IMR-90 (cell line): ENCODE data around the gene SRGN. TPM values are rescaled to one million over a fixed set of nuclear protein-coding genes. Genes with fewer than 3 reads are reported as not detected.

Source experiments
- ATAC-seq: fragments of 200-7000 bp; cut with Tn5 transposase; 2 replicates; pipeline ENCODE4 v1.9.1; 2020; ENCODE audit warnings: low read depth, mild to moderate bottlenecking, moderate library complexity
- BruUV-seq: library from RNA; stranded (reverse); fragments of 400-500 nt; replicated peaks from 2 replicates; lab custom pipeline; 2021; lab: Mats Ljungman, UMichigan
- CTCF ChIA-PET: fragments of 300-600 bp; formaldehyde crosslinking; extraction: SDS; loops from one replicate; lab custom pipeline; 2021; ENCODE audit warnings: antibody characterized with exemption; lab: Yijun Ruan, JAX
- POLR2A ChIA-PET: fragments of 300-600 bp; sonication (Branson Sonifier 250); formaldehyde crosslinking; loops from one replicate; lab custom pipeline; 2022; ENCODE audit warnings: antibody characterized with exemption; ENCODE audit not compliant: unreplicated experiment; lab: Charles Lee
- DNase-seq: peaks from one replicate; pipeline ENCODE4 v3.0.0; 2013
- H2AFZ ChIP-seq: replicated peaks from 2 replicates; pipeline ENCODE3; 2013; ENCODE audit warnings: low read length, mild to moderate bottlenecking; ENCODE audit not compliant: poor library complexity
- H2AK5ac ChIP-seq: 2 replicates; pipeline ENCODE4 v1.6.1; 2013; ENCODE audit warnings: low read depth, low read length, inconsistent platforms
- H2AK9ac ChIP-seq: replicated peaks from 2 replicates; pipeline ENCODE3; 2013; ENCODE audit warnings: mild to moderate bottlenecking, low read depth, low read length, moderate library complexity; ENCODE audit not compliant: poor library complexity
- H2BK120ac ChIP-seq: 2 replicates; pipeline ENCODE4 v1.6.1; 2013; ENCODE audit warnings: low read depth, low read length, inconsistent platforms
- H2BK15ac ChIP-seq: 3 replicates; pipeline ENCODE4 v1.6.1; 2013; ENCODE audit warnings: low read depth, low read length, inconsistent platforms
- H2BK20ac ChIP-seq: 2 replicates; pipeline ENCODE4 v1.6.1; 2013; ENCODE audit warnings: low read depth, mild to moderate bottlenecking, inconsistent platforms, low read length, moderate library complexity
- H2BK5ac ChIP-seq: 2 replicates; pipeline ENCODE4 v1.6.1; 2013; ENCODE audit warnings: mild to moderate bottlenecking, low read depth, low read length, inconsistent platforms; ENCODE audit not compliant: poor library complexity, severe bottlenecking
- H3K14ac ChIP-seq: replicated peaks from 2 replicates; pipeline ENCODE4 v1.6.1; 2013; ENCODE audit warnings: low read depth, low read length, inconsistent platforms
- H3K18ac ChIP-seq: 2 replicates; pipeline ENCODE4 v1.6.1; 2013; ENCODE audit warnings: low read depth, low read length, control low read depth
- H3K23ac ChIP-seq: 2 replicates; pipeline ENCODE4 v1.6.1; 2013; ENCODE audit warnings: low read depth, low read length, inconsistent platforms
- H3K27ac ChIP-seq: 2 replicates; pipeline ENCODE4 v1.5.1; 2013; ENCODE audit warnings: mild to moderate bottlenecking, control low read depth, low read length; ENCODE audit not compliant: insufficient read depth
- H3K27me3 ChIP-seq: 2 replicates; pipeline ENCODE4 v1.6.1; 2013; ENCODE audit warnings: low read length; ENCODE audit not compliant: control insufficient read depth, insufficient read depth
- H3K36me3 ChIP-seq: 2 replicates; pipeline ENCODE4 v1.6.1; 2013; ENCODE audit warnings: low read length, mixed read lengths; ENCODE audit not compliant: control insufficient read depth, insufficient read depth
- H3K4ac ChIP-seq: 2 replicates; pipeline ENCODE4 v1.6.1; 2013; ENCODE audit warnings: low read depth, low read length, inconsistent platforms
- H3K4me1 ChIP-seq: 2 replicates; pipeline ENCODE4 v1.6.1; 2013; ENCODE audit warnings: low read length, mixed read lengths; ENCODE audit not compliant: control insufficient read depth, insufficient read depth
- H3K4me2 ChIP-seq: 2 replicates; pipeline ENCODE4 v1.6.1; 2013; ENCODE audit warnings: low read depth, mild to moderate bottlenecking, control low read depth, low read length, moderate library complexity
- H3K4me3 ChIP-seq: 2 replicates; pipeline ENCODE4 v1.5.1; 2013; ENCODE audit warnings: low read depth, mild to moderate bottlenecking, control low read depth, low read length, moderate library complexity; ENCODE audit not compliant: insufficient read depth
- H3K56ac ChIP-seq: 2 replicates; pipeline ENCODE4 v1.6.1; 2013; ENCODE audit warnings: low read length, inconsistent platforms; ENCODE audit not compliant: insufficient read depth; ENCODE audit errors: extremely low read depth
- H3K79me1 ChIP-seq, 2 experiments: 2 replicates each; pipeline ENCODE4 v1.6.1; 2013; ENCODE audit warnings: low read length in 2 of 2, inconsistent platforms in 1 of 2, low read depth in 1 of 2
- H3K9ac ChIP-seq: 2 replicates; pipeline ENCODE4 v1.6.1; 2013; ENCODE audit warnings: low read depth, low read length, control low read depth
- H3K9me1 ChIP-seq: 2 replicates; pipeline ENCODE4 v1.6.1; 2013; ENCODE audit warnings: low read length, inconsistent platforms; ENCODE audit not compliant: insufficient read depth
- H3K9me3 ChIP-seq: 2 replicates; pipeline ENCODE4 v1.6.1; 2013; ENCODE audit warnings: low read length; ENCODE audit not compliant: control insufficient read depth, insufficient read depth
- H4K20me1 ChIP-seq: 2 replicates; pipeline ENCODE4 v1.6.1; 2013; ENCODE audit warnings: low read length, inconsistent platforms; ENCODE audit not compliant: insufficient read depth
- H4K5ac ChIP-seq: 2 replicates; pipeline ENCODE4 v1.6.1; 2013; ENCODE audit warnings: mild to moderate bottlenecking, low read depth, low read length, control low read depth
- H4K8ac ChIP-seq, 2 experiments: 2 replicates each; pipeline ENCODE4 v1.6.1; 2013; ENCODE audit warnings: low read depth in 2 of 2, low read length in 2 of 2, control low read depth in 1 of 2, inconsistent platforms in 1 of 2
- H4K91ac ChIP-seq: 2 replicates; pipeline ENCODE4 v1.6.1; 2013; ENCODE audit warnings: low read depth, low read length, inconsistent platforms; ENCODE audit not compliant: insufficient read depth
- BHLHE40 ChIP-seq: fragments of 150-350 bp; IDR thresholded peaks from 2 replicates; pipeline ENCODE4 v1.6.1; 2016; ENCODE audit warnings: mild to moderate bottlenecking, low read depth, low read length
- CEBPB ChIP-seq: IDR thresholded peaks from 2 replicates; pipeline ENCODE4 v1.6.1; 2012; ENCODE audit warnings: low read depth, low read length, improper control_type of control experiment
- MXI1 ChIP-seq: IDR thresholded peaks from 2 replicates; pipeline ENCODE4 v1.6.1; 2012; ENCODE audit warnings: low read depth, mild to moderate bottlenecking, low read length, moderate library complexity, borderline replicate concordance
- POLR2A ChIP-seq: IDR thresholded peaks from 2 replicates; pipeline ENCODE4 v1.6.1; 2012; ENCODE audit warnings: mild to moderate bottlenecking, low read depth, low read length
- RAD21 ChIP-seq: IDR thresholded peaks from 2 replicates; pipeline ENCODE4 v1.6.1; 2012; ENCODE audit warnings: low read length, improper control_type of control experiment
- RCOR1 ChIP-seq: IDR thresholded peaks from 2 replicates; pipeline ENCODE4 v1.6.1; 2012; ENCODE audit warnings: mild to moderate bottlenecking, low read length, improper control_type of control experiment; ENCODE audit not compliant: insufficient replicate concordance
- RFX5 ChIP-seq: IDR thresholded peaks from 2 replicates; pipeline ENCODE4 v1.8.0; 2012; ENCODE audit warnings: low read depth, mild to moderate bottlenecking, low read length, moderate library complexity
- SMC3 ChIP-seq: fragments of 150-350 bp; IDR thresholded peaks from 2 replicates; pipeline ENCODE4 v1.6.1; 2016; ENCODE audit warnings: low read depth, mild to moderate bottlenecking, antibody characterized with exemption, low read length, moderate library complexity
- WGBS, 2 experiments: methylation state at CpG; one replicate each; pipeline versions ENCODE4 v1.1.5 to v1.1.7; 2013; ENCODE audit warnings: missing lambda C conversion rate in 2 of 2; ENCODE audit not compliant: insufficient read length in 1 of 2; ENCODE audit errors: extremely low coverage in 2 of 2; 5-methylcytosine and 5-hydroxymethylcytosine counted together
- dilution Hi-C: fragments of 300-500 bp; cut with HindIII; formaldehyde crosslinking; loops from one replicate; pipeline ENCODE4 v1.14.3; 2018; ENCODE audit warnings: low sequenced_read_pairs; ENCODE audit not compliant: unreplicated experiment
- in situ Hi-C: fragments of 300-500 bp; cut with MboI; formaldehyde crosslinking; loops from 3 replicates; pipeline ENCODE4 v1.14.3; 2019; ENCODE audit warnings: low sequenced_read_pairs, inconsistent platforms, mixed read lengths
- intact Hi-C: fragments of 100-400 bp; cut with micrococcal nuclease; formaldehyde crosslinking; loops from 2 replicates; pipeline ENCODE4 v1.10.0; 2022
- polyA plus RNA-seq, 3 experiments: library from polyadenylated mRNA; depleted of rRNA; stranded (reverse); fragments of >200 nt; gene quantifications; 2 replicates each; pipeline ENCODE4 v1.2.3, GENCODE V29; 2012; ENCODE audit warnings: low replicate concordance in 1 of 3
- total RNA-seq: library from RNA; depleted of rRNA; stranded (reverse); fragments of >200 nt; gene quantifications from 2 replicates; pipeline ENCODE4 v1.2.3, GENCODE V29; 2012

Gene SRGN
- total and polyA plus RNA-seq, 2 of the 4 experiments (the other 2 are of a cell fraction), result 33.3 to 41.4 TPM

- TF ChIP-seq CEBPB, result no peak
- no peak for TF ChIP-seq SMC3
- no peak for TF ChIP-seq RFX5
- no peak for TF ChIP-seq POLR2A
- TF ChIP-seq BHLHE40, result no peak
- TF ChIP-seq RAD21, result no peak
- TF ChIP-seq MXI1, result no peak
- no peak for TF ChIP-seq RCOR1
- POLR2A ChIA-PET, result no interaction called here
- DNase-seq, result no peak
These were observed 40.6 kb upstream of the SRGN start for GRCh38 chr10:69047111-69047832.

More at GRCh38 chr10:69047111-69047832, 40.6 kb upstream of the SRGN start:
- no peak overlapping the region for H2BK120ac ChIP-seq
- H2AFZ ChIP-seq, result no peak overlapping the region
- no peak overlapping the region for H2BK5ac ChIP-seq
- H3K36me3 ChIP-seq, result no peaks in the 10 kb centered on the region
- H4K8ac ChIP-seq, result no peak overlapping the region
- H3K18ac ChIP-seq, result no peak overlapping the region; the same call in 1 of the 2 replicates
- no peaks in the 10 kb centered on the region for H4K20me1 ChIP-seq
- H3K14ac ChIP-seq, result no peak overlapping the region
- no peak overlapping the region for H3K4me2 ChIP-seq
- intact Hi-C loops, result loop anchor here (5.0 kb wide), 1 partner anchor 35 kb away; no protein-coding TSS in a partner anchor
- H4K91ac ChIP-seq, result no peak overlapping the region
- peaks cover 8% of the 10 kb centered on the region; the same call in 1 of the 2 replicates for H3K9me1 ChIP-seq
- H3K27ac ChIP-seq, result no peak overlapping the region
- no peaks in the 10 kb centered on the region for H3K9me3 ChIP-seq
- WGBS, 2 experiments, result 63% methylated on average over 1 of the region's 4 CpGs; no CpG with 5 or more reads in 1 of the 2 experiments
- no peak overlapping the region for H3K4me3 ChIP-seq
- H3K9ac ChIP-seq, result no peak overlapping the region
- H3K56ac ChIP-seq, result no peak overlapping the region
- in situ Hi-C loops, result no loop called here
- H3K27me3 ChIP-seq, result no peaks in the 10 kb centered on the region
- 0 out of 2 replicates have a peak overlapping the region, but pooled peaks have one; percentile 0 for H2AK5ac ChIP-seq
- CTCF ChIA-PET, result no interaction called here
- no peak overlapping the region for H2AK9ac ChIP-seq
- no peak for ATAC-seq
- H4K5ac ChIP-seq, result no peak overlapping the region; the same call in 1 of the 2 replicates
- no peak overlapping the region for H3K4ac ChIP-seq
- dilution Hi-C loops, result no loop called here
- H3K23ac ChIP-seq, result no peak overlapping the region
- no peaks in the 10 kb centered on the region for H3K79me1 ChIP-seq
- peaks cover 13% of the 10 kb centered on the region for H3K4me1 ChIP-seq
- no peak overlapping the region for H2BK15ac ChIP-seq
- no TSS peak for BruUV-seq
- H2BK20ac ChIP-seq, result peak overlapping the region; percentile 1; the same call in 1 of the 2 replicates
